Esophagus muscularis mucosa (tissue), 3 donors: ENCODE data around the gene PJA2.

Experiments
- CTCF ChIP-seq, 3 experiments: fragments of 200-600 bp in 2 of 3; fragments of 450-650 bp in 1 of 3; sonication (generic) in 2 of 3; IDR thresholded peaks; one replicate each; pipeline ENCODE4 v1.5.1; 2017 to 2019; ENCODE audit warnings: antibody characterized with exemption in 3 of 3, mild to moderate bottlenecking in 2 of 3, moderate library complexity in 1 of 3
- POLR2A ChIP-seq: fragments of 450-650 bp; IDR thresholded peaks from one replicate; pipeline ENCODE4 v1.6.1; 2017; ENCODE audit warnings: antibody characterized with exemption, moderate library complexity, mild to moderate bottlenecking, low read depth
- POLR2AphosphoS5 ChIP-seq, 2 donors: sonication (generic); formaldehyde crosslinking; IDR thresholded peaks; one replicate each; pipeline ENCODE4 v1.6.1; 2017; ENCODE audit warnings: antibody characterized with exemption in 2 of 2

DNA sequence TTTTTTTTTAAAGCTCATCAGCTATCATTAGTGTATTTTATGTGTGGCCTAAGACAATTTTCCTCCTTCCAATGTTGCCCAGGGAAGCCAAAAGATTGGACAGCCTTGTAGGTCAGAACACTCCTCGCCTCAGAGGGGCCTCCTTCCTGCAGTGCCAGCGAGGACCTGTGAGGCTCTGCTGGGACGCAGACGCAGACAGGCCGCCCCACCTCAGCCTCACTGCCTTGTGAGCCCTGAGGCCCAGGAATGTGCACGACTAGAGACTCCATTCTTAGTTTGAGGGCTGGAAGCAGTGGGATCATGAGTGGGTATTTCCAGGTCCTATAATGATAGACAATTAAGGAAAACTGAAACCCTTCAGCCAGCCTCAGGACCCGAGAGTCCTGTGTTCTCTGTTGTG, 85.4 kb downstream of the PJA2 start:
- TF ChIP-seq POLR2AphosphoS5 (IDR thresholded peaks at IDR 0.05) (no peak), CTCF (IDR thresholded peaks at IDR 0.05) (no peak), POLR2A (no peak)
